MM.1S (cell line): ENCODE data around the gene LOXHD1.

Experiments
- DNase-seq: peaks from one replicate; pipeline ENCODE4 v3.0.0-alpha.2; 2015
- H2AFZ ChIP-seq: fragments of 300-600 bp; sonication (generic); 2 replicates; pipeline ENCODE4 v1.6.0; 2016; ENCODE audit warnings: antibody characterized with exemption, low read length
- H3F3A ChIP-seq: fragments of 300-600 bp; sonication (generic); 2 replicates; pipeline ENCODE4 v1.6.1; 2016; ENCODE audit warnings: mild to moderate bottlenecking, antibody characterized with exemption, low read length, moderate library complexity, mixed read lengths; ENCODE audit not compliant: insufficient read depth
- H3K27ac ChIP-seq: fragments of 300-600 bp; sonication (generic); 2 replicates; pipeline ENCODE4 v1.5.1; 2016; ENCODE audit warnings: mild to moderate bottlenecking, low read length
- H3K27me3 ChIP-seq: fragments of 300-600 bp; sonication (generic); replicated peaks from 2 replicates; pipeline ENCODE4 v1.6.0; 2016; ENCODE audit warnings: low read length; ENCODE audit not compliant: insufficient read depth
- H3K36me3 ChIP-seq: fragments of 300-600 bp; sonication (generic); replicated peaks from 2 replicates; pipeline ENCODE4 v1.6.1; 2016; ENCODE audit warnings: mild to moderate bottlenecking, low read length, mixed read lengths; ENCODE audit not compliant: insufficient read depth
- H3K4me1 ChIP-seq: fragments of 300-600 bp; sonication (generic); 2 replicates; pipeline ENCODE4 v1.6.1; 2016; ENCODE audit warnings: low read length, mixed read lengths
- H3K4me2 ChIP-seq: fragments of 300-600 bp; sonication (generic); 2 replicates; pipeline ENCODE4 v1.6.0; 2016; ENCODE audit warnings: low read depth, low read length
- H3K4me3 ChIP-seq: fragments of 300-600 bp; sonication (generic); 2 replicates; pipeline ENCODE4 v1.5.1; 2016; ENCODE audit warnings: low read length, mixed read lengths
- H3K79me2 ChIP-seq: fragments of 300-600 bp; sonication (generic); 2 replicates; pipeline ENCODE4 v1.6.1; 2016; ENCODE audit warnings: mixed run types, low read length, mixed read lengths
- H3K9ac ChIP-seq: fragments of 300-600 bp; sonication (generic); 2 replicates; pipeline ENCODE4 v1.6.1; 2016; ENCODE audit warnings: low read length, mixed read lengths
- H3K9me2 ChIP-seq: fragments of 300-600 bp; sonication (generic); replicated peaks from 2 replicates; pipeline ENCODE4 v1.6.1; 2016; ENCODE audit warnings: mild to moderate bottlenecking, low read length, mixed read lengths; ENCODE audit not compliant: insufficient read depth
- H3K9me3 ChIP-seq: fragments of 300-600 bp; sonication (generic); replicated peaks from 2 replicates; pipeline ENCODE4 v1.6.1; 2016; ENCODE audit warnings: mild to moderate bottlenecking, low read length, mixed read lengths; ENCODE audit not compliant: insufficient read depth
- H4K20me1 ChIP-seq: fragments of 300-600 bp; sonication (generic); 2 replicates; pipeline ENCODE4 v1.6.1; 2016; ENCODE audit warnings: mild to moderate bottlenecking, low read length, moderate library complexity, mixed read lengths; ENCODE audit not compliant: insufficient read depth
- EZH2 ChIP-seq: fragments of 300-600 bp; sonication (generic); optimal IDR thresholded peaks from 2 replicates; pipeline ENCODE3; 2017; ENCODE audit warnings: low read depth, mild to moderate bottlenecking, antibody characterized with exemption, low read length, mixed read lengths
- EZH2phosphoT487 ChIP-seq: fragments of 300-600 bp; sonication (generic); IDR thresholded peaks from 2 replicates; pipeline ENCODE4 v1.6.1; 2018; ENCODE audit warnings: antibody characterized with exemption, low read length
- TF ChIP-seq, protein P1 (sequence below): fragments of 300-600 bp; sonication (generic); IDR thresholded peaks from 2 replicates; pipeline ENCODE4 v1.5.1; 2016; ENCODE audit warnings: antibody characterized with exemption, low read length, mixed read lengths

LOXHD1 gene

DNA sequence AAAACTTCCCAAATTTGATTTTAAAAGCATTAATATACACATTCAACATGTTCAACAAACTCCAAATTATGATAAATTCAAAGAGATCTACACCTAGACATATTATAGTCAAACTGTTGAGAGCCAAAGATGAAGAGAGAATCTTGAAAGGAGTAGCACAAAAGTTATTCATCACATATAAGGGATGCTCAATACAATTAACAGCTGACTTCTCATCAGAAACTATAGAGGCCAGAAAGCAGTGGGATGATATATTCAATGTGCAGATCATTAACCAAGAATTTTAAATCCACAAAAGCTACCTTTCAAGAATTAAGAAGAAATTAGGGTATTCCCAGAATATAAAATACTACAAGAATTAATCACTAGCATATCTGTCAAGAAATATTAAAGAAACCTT lies 75.4 kb downstream of the LOXHD1 start:
- no peak overlapping the region for H3K27ac ChIP-seq
- H2AFZ ChIP-seq: no peak overlapping the region
- no peaks in the 10 kb centered on the region for H3K4me1 ChIP-seq
- no peak overlapping the region for H3K4me3 ChIP-seq
- no peaks in the 10 kb centered on the region for H3K36me3 ChIP-seq
- H3F3A ChIP-seq: no peaks in the 10 kb centered on the region
- no peak overlapping the region for H3K9ac ChIP-seq
- H3K4me2 ChIP-seq: no peak overlapping the region
- H3K27me3 ChIP-seq: no peaks in the 10 kb centered on the region
- no peaks in the 10 kb centered on the region for H3K79me2 ChIP-seq
- no peak for DNase-seq
- no peaks in the 10 kb centered on the region for H3K9me2 ChIP-seq
- no peaks in the 10 kb centered on the region for H4K20me1 ChIP-seq
- TF ChIP-seq, protein P1, sequence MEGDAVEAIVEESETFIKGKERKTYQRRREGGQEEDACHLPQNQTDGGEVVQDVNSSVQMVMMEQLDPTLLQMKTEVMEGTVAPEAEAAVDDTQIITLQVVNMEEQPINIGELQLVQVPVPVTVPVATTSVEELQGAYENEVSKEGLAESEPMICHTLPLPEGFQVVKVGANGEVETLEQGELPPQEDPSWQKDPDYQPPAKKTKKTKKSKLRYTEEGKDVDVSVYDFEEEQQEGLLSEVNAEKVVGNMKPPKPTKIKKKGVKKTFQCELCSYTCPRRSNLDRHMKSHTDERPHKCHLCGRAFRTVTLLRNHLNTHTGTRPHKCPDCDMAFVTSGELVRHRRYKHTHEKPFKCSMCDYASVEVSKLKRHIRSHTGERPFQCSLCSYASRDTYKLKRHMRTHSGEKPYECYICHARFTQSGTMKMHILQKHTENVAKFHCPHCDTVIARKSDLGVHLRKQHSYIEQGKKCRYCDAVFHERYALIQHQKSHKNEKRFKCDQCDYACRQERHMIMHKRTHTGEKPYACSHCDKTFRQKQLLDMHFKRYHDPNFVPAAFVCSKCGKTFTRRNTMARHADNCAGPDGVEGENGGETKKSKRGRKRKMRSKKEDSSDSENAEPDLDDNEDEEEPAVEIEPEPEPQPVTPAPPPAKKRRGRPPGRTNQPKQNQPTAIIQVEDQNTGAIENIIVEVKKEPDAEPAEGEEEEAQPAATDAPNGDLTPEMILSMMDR: no peak
- TF ChIP-seq EZH2 (no peak), EZH2phosphoT487 (no peak)
- H3K9me3 ChIP-seq: no peaks in the 10 kb centered on the region

DNA sequence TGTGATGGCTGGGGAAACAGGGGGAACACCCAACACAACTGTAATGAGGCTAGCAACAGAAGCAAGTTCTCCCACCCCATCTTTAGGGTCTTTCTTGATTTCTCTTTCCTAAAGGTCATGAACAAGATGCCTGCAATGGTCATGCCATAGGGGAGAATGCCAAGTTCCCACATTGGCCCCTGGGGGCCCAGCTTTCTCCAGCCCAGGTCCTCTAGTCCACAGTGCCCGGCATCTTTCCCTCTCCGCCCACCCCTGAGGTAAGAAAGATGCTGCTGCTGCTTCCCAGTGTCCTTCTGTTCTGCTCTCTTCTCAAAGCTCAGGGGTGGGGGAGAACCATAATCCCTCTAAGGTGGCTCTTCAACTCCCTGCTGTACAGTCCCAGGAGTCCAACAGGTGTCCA lies 78.0 kb downstream of the LOXHD1 start:
- H3K9me2 ChIP-seq: no peaks in the 10 kb centered on the region
- no peak overlapping the region for H3K27ac ChIP-seq
- no peaks in the 10 kb centered on the region for H3K9me3 ChIP-seq
- H3F3A ChIP-seq: peaks cover 9% of the 10 kb centered on the region
- TF ChIP-seq, protein P1: no peak
- TF ChIP-seq EZH2phosphoT487 (no peak), EZH2 (no peak)
- H3K79me2 ChIP-seq: no peaks in the 10 kb centered on the region
- no peak overlapping the region for H2AFZ ChIP-seq
- DNase-seq: no peak
- no peaks in the 10 kb centered on the region for H3K36me3 ChIP-seq
- H3K4me1 ChIP-seq: peaks cover 17% of the 10 kb centered on the region
- no peak overlapping the region for H3K4me2 ChIP-seq
- no peaks in the 10 kb centered on the region for H4K20me1 ChIP-seq
- no peak overlapping the region for H3K4me3 ChIP-seq
- H3K27me3 ChIP-seq: no peaks in the 10 kb centered on the region
- no peak overlapping the region for H3K9ac ChIP-seq

DNA sequence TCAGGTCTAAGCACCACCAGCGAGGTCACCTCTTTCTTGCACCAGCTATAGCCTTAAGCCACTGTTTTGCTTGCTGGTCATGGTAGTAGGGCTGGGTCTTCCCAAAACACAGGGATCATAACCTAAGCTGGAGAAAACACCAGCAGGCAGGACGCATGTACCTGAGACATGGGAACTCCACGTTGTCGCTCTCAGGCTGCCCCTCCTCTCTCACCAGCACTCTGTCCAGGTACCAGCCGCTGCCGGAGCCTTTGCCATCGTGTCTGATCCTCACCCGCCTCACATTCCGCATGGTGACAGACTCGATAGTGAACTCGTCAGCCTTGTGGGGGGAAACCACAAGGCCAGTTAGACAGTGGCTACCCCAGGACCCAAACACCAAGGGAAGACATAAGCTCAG lies 79.5 kb downstream of the LOXHD1 start:
- DNase-seq: no peak
- H3K27me3 ChIP-seq: no peaks in the 10 kb centered on the region
- H3K36me3 ChIP-seq: no peaks in the 10 kb centered on the region
- H3K9ac ChIP-seq: no peak overlapping the region
- no peak overlapping the region for H2AFZ ChIP-seq
- H4K20me1 ChIP-seq: no peaks in the 10 kb centered on the region
- no peaks in the 10 kb centered on the region for H3K79me2 ChIP-seq
- no peaks in the 10 kb centered on the region for H3K9me3 ChIP-seq
- H3K4me3 ChIP-seq: no peak overlapping the region
- no peak for TF ChIP-seq EZH2
- TF ChIP-seq EZH2phosphoT487: no peak
- TF ChIP-seq, protein P1: no peak
- H3K27ac ChIP-seq: no peak overlapping the region
- no peak overlapping the region for H3K4me2 ChIP-seq
- H3F3A ChIP-seq: peaks cover 13% of the 10 kb centered on the region
- H3K9me2 ChIP-seq: no peaks in the 10 kb centered on the region
- peaks cover 27% of the 10 kb centered on the region for H3K4me1 ChIP-seq

DNA sequence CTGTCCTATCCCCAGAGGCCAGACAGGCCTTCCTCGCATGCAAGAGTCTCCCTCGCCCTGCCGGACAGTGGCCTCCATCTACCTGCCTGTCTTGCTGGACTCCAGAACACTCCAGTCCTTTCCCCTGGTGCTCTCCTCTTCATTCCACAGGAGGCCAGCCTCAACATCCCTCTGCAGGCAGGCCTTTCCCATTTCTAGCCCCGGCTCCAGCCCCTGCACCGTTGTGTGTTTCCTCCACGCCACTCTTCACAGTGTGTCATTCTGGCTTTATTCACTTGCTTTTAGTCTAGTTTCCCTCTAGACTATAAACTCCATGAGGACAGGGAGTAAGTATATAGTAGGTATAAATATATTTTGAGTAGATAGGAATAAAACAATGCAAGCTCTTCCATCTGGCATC lies 81.2 kb downstream of the LOXHD1 start:
- H3K79me2 ChIP-seq: no peaks in the 10 kb centered on the region
- no peaks in the 10 kb centered on the region for H4K20me1 ChIP-seq
- H3K36me3 ChIP-seq: no peaks in the 10 kb centered on the region
- H2AFZ ChIP-seq: no peak overlapping the region
- no peak overlapping the region for H3K4me3 ChIP-seq
- no peak overlapping the region for H3K9ac ChIP-seq
- H3K4me2 ChIP-seq: no peak overlapping the region
- no peaks in the 10 kb centered on the region for H3K9me3 ChIP-seq
- peaks cover 13% of the 10 kb centered on the region for H3F3A ChIP-seq
- H3K27me3 ChIP-seq: no peaks in the 10 kb centered on the region
- no peak for DNase-seq
- no peaks in the 10 kb centered on the region for H3K9me2 ChIP-seq
- H3K4me1 ChIP-seq: peaks cover 27% of the 10 kb centered on the region
- H3K27ac ChIP-seq: no peak overlapping the region
- TF ChIP-seq, protein P1: no peak
- TF ChIP-seq EZH2 (no peak), EZH2phosphoT487 (no peak)
